ENCODE results near the gene CC2D1A. TPM values are rescaled to one million over a fixed set of nuclear protein-coding genes. Genes with fewer than 3 reads are reported as not detected.

CC2D1A gene
- total RNA-seq, 1 experiment from 2014 or later = 67.7 TPM

DNA sequence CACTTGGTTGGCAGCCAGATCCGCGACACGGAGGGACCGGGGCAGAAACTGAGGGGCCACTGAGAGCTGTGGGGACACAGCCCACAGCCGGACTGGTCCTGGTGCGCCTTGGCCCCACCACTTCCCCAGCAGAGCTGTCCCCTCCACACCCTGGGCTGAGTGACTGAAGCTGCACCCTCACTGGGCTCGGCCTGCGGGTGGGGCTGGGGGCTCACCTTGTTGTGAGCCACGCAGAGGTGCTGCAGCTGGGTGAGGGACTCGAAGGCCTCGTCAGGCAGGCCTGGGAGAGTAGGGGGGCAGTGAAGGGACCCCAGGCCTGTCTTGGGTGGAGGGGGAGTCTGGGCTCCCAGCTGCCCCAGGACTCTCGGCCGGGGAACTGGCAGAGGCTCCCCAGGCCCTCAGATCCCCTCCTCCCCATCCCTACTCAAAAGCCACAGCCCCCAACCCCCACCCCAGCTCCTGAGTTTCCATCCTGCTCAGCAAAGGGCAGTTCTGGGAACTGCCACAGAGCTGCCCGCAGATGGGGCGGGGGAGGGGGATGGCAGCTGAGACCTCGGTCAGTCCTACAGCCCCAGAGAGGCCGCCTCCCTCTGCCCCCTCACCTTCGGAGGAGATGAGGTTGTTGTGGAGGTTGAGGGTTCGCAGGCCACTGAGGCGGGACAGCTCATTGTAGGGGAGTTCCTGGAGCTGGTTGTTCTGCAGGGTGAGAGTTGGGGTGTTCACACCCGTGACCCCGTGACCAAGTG lies 29.9 kb downstream of the CC2D1A start:
- intact Hi-C loops (cut with micrococcal nuclease) = no loop called here
- CTCF ChIA-PET = no interaction called here
- no peak for ATAC-seq

DNA sequence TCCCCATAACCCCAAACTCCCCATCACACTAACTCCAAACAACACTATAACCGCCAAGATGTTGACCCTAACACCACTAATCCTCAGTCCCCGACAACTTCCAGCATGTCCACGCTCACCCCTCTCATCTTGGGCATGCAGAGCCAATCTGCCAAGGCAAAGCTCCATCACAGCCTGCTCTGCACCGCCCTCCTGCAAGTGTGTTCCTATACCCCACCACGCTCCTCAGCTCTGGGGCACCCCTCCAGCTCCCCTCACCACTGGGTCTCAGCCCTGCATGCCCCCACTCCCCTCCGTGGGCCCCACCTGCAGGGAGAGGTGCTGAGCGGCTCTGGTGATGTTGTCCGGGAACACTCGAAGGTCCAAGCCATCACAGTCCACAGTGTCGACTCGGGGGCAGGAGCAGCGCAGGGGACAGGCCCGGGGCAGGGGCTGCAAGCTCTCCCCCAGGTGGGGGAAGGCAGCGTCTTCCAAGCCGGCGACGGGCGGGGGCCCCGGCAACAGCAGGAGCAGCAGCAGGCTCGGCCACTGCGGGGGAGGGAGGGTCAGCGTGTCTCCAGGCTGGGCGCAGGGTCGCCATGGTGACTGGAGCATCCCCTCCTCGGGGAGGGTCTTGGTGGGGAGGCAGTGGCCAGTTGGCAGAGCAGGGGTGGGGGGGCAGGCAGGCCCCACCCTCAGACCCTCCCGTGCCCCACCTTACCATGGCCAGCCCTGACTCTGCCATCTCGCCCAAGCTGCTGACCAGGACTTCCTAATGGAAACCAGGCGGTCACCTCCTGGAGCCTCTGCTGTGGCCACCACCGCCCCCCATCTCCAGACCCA lies 31.7 kb downstream of the CC2D1A start:
- Histone ChIP-seq H3K27ac (ENCODE audit: low read length) (no peak overlapping the region), H3K9me3 (ENCODE audit: low read length) (no peaks in the 10 kb centered on the region), H3K4me3 (ENCODE audit: low read length) (no peak overlapping the region), H3K79me2 (ENCODE audit: low read length) (no peaks in the 10 kb centered on the region), H3K9me2 (replicated peaks; ENCODE audit: low read length) (no peaks in the 10 kb centered on the region), H3K4me1 (ENCODE audit: insufficient read depth, low read length) (no peaks in the 10 kb centered on the region), H2AFZ (ENCODE audit: low read length) (no peak overlapping the region), H3F3A (ENCODE audit: low read length, unreplicated experiment) (no peaks in the 10 kb centered on the region), H3K36me3 (ENCODE audit: low read depth, low read length) (no peaks in the 10 kb centered on the region), H3K4me2 (ENCODE audit: low read length) (no peak overlapping the region), H3K9ac (ENCODE audit: low read length) (no peak overlapping the region), H3K27me3 (ENCODE audit: low read length) (no peaks in the 10 kb centered on the region), H4K20me1 (ENCODE audit: low read length) (no peaks in the 10 kb centered on the region)
- DNase-seq = no peak
- TF ChIP-seq EZH2 (IDR thresholded peaks at IDR 0.05; ENCODE audit: low read length, unreplicated experiment) = no peak
- no peak for TF ChIP-seq EZH2phosphoT487 (IDR thresholded peaks at IDR 0.05; ENCODE audit: borderline replicate concordance, low read length)
- TF ChIP-seq, protein P1, sequence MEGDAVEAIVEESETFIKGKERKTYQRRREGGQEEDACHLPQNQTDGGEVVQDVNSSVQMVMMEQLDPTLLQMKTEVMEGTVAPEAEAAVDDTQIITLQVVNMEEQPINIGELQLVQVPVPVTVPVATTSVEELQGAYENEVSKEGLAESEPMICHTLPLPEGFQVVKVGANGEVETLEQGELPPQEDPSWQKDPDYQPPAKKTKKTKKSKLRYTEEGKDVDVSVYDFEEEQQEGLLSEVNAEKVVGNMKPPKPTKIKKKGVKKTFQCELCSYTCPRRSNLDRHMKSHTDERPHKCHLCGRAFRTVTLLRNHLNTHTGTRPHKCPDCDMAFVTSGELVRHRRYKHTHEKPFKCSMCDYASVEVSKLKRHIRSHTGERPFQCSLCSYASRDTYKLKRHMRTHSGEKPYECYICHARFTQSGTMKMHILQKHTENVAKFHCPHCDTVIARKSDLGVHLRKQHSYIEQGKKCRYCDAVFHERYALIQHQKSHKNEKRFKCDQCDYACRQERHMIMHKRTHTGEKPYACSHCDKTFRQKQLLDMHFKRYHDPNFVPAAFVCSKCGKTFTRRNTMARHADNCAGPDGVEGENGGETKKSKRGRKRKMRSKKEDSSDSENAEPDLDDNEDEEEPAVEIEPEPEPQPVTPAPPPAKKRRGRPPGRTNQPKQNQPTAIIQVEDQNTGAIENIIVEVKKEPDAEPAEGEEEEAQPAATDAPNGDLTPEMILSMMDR (conservative IDR thresholded peaks at IDR 0.05; ENCODE audit: low read depth, low read length) = no peak
- BruUV-seq (replicated peaks) = no TSS peak
- CTCF ChIA-PET = no interaction called here
- POLR2A ChIA-PET (ENCODE audit: unreplicated experiment) = no interaction called here
- ATAC-seq = peak; percentile 17; the same call in 1 of the 2 replicates
- intact Hi-C loops (cut with micrococcal nuclease) = no loop called here

More for the DNA sequence above, 29.9 kb downstream of the CC2D1A start:
- Histone ChIP-seq H3K4me1 (ENCODE audit: insufficient read depth, low read length) (no peaks in the 10 kb centered on the region), H3K27me3 (ENCODE audit: low read length) (no peaks in the 10 kb centered on the region), H3F3A (ENCODE audit: low read length, unreplicated experiment) (no peaks in the 10 kb centered on the region), H3K9ac (ENCODE audit: low read length) (no peak overlapping the region), H4K20me1 (ENCODE audit: low read length) (no peaks in the 10 kb centered on the region), H3K4me2 (ENCODE audit: low read length) (no peak overlapping the region), H3K27ac (ENCODE audit: low read length) (no peak overlapping the region), H2AFZ (ENCODE audit: low read length) (no peak overlapping the region), H3K4me3 (ENCODE audit: low read length) (no peak overlapping the region), H3K9me3 (ENCODE audit: low read length) (no peaks in the 10 kb centered on the region), H3K36me3 (ENCODE audit: low read depth, low read length) (no peaks in the 10 kb centered on the region), H3K9me2 (replicated peaks; ENCODE audit: low read length) (no peaks in the 10 kb centered on the region), H3K79me2 (ENCODE audit: low read length) (no peaks in the 10 kb centered on the region)
- no peak for DNase-seq
- no TSS peak for BruUV-seq (replicated peaks)
- TF ChIP-seq, protein P1 (conservative IDR thresholded peaks at IDR 0.05; ENCODE audit: low read depth, low read length) = no peak
- TF ChIP-seq EZH2 (IDR thresholded peaks at IDR 0.05; ENCODE audit: low read length, unreplicated experiment) (no peak), EZH2phosphoT487 (IDR thresholded peaks at IDR 0.05; ENCODE audit: borderline replicate concordance, low read length) (no peak)
- POLR2A ChIA-PET (ENCODE audit: unreplicated experiment) = no interaction called here
